Uterus (tissue), 4 donors: Measurements from ENCODE around the gene SKI. TPM values are rescaled to one million over a fixed set of nuclear protein-coding genes. Genes with fewer than 3 reads are reported as not detected.
"Not testable (repeated sequence)": the region's sequence is repeated elsewhere in the genome, so short reads cannot be mapped to it uniquely, and the experiment has no call there.

Experiments used
- DNase-seq, 2 donors: peaks; one replicate each; pipeline ENCODE4 v3.0.0-alpha.2; 2019 to 2020
- H3K27ac ChIP-seq, 2 donors: fragments of 200-600 bp; sonication (generic); 1 replicate in 1 of 2; 2 replicates in 1 of 2; pipeline ENCODE4 v1.5.1; 2016 to 2018
- H3K27me3 ChIP-seq, 2 donors: fragments of 200-600 bp; sonication (generic); one replicate each; pipeline ENCODE4 v1.5.1; 2018 to 2019; ENCODE audit warnings: control low read depth in 1 of 2
- H3K36me3 ChIP-seq, 2 donors: fragments of 200-600 bp; sonication (generic); one replicate each; pipeline ENCODE4 v1.5.1; 2019; ENCODE audit warnings: control low read depth in 1 of 2
- H3K4me1 ChIP-seq, 2 donors: fragments of 200-600 bp; sonication (generic); one replicate each; pipeline ENCODE4 v1.5.1; 2018 to 2019; ENCODE audit warnings: control low read depth in 1 of 2
- H3K4me3 ChIP-seq, 2 donors: fragments of 200-600 bp; sonication (generic); 1 replicate in 1 of 2; 2 replicates in 1 of 2; pipeline ENCODE4 v1.5.1; 2018 to 2019; ENCODE audit warnings: mild to moderate bottlenecking in 1 of 2
- H3K9me3 ChIP-seq, 2 donors: fragments of 200-600 bp; sonication (generic); one replicate each; pipeline ENCODE4 v1.5.1; 2019; ENCODE audit warnings: control low read depth in 1 of 2
- POLR2A ChIP-seq, 2 donors: fragments of 450-650 bp; IDR thresholded peaks; one replicate each; pipeline ENCODE4 v1.6.1; 2016; ENCODE audit warnings: antibody characterized with exemption in 2 of 2, mild to moderate bottlenecking in 1 of 2, moderate library complexity in 1 of 2
- intact Hi-C: fragments of 100-400 bp; cut with DNase I; formaldehyde crosslinking; loops from one replicate; pipeline ENCODE4 v1.15.1; 2023; ENCODE audit warnings: low total_unique reads
- total RNA-seq, 4 donors: library from RNA; depleted of rRNA in 3 of 4; stranded (reverse); fragments of >200 nt in 3 of 4; gene quantifications; one replicate each; pipeline versions ENCODE4 v1.1.0 to v1.2.4, GENCODE V29; 2014 to 2023
- TF ChIP-seq, protein P1 (sequence below), 4 experiments: fragments of 200-600 bp in 2 of 4; fragments of 450-650 bp in 2 of 4; sonication (generic) in 2 of 4; IDR thresholded peaks; one replicate each; pipeline ENCODE4 v1.5.1; 2016 to 2019; ENCODE audit warnings: antibody characterized with exemption in 4 of 4, mild to moderate bottlenecking in 2 of 4, moderate library complexity in 1 of 4
- donor health status: DM: yes; HTN: yes; CAD: no.

Gene SKI
- total RNA-seq, 4 donors from 2014 or later = 22.8 to 148 (median 34.9) TPM

- Histone ChIP-seq H3K36me3 (no peaks in the 10 kb centered on the region), H3K9me3 (no peaks in the 10 kb centered on the region), H3K4me3 (no peak overlapping the region), H3K27me3 (no peaks in the 10 kb centered on the region), H3K4me1 (peaks cover 34 to 69% of the 10 kb centered on the region in 2 donors), H3K27ac (peak overlapping the region; percentile 47 to 48)
- TF ChIP-seq, protein P1, sequence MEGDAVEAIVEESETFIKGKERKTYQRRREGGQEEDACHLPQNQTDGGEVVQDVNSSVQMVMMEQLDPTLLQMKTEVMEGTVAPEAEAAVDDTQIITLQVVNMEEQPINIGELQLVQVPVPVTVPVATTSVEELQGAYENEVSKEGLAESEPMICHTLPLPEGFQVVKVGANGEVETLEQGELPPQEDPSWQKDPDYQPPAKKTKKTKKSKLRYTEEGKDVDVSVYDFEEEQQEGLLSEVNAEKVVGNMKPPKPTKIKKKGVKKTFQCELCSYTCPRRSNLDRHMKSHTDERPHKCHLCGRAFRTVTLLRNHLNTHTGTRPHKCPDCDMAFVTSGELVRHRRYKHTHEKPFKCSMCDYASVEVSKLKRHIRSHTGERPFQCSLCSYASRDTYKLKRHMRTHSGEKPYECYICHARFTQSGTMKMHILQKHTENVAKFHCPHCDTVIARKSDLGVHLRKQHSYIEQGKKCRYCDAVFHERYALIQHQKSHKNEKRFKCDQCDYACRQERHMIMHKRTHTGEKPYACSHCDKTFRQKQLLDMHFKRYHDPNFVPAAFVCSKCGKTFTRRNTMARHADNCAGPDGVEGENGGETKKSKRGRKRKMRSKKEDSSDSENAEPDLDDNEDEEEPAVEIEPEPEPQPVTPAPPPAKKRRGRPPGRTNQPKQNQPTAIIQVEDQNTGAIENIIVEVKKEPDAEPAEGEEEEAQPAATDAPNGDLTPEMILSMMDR (IDR thresholded peaks at IDR 0.05) = no peak
- no peak for TF ChIP-seq POLR2A (IDR thresholded peaks at IDR 0.05)
- no peak for DNase-seq
- intact Hi-C loops = no loop called here
Measured at GRCh38 chr1:2239384-2239985, 11.4 kb downstream of the SKI start.

DNA sequence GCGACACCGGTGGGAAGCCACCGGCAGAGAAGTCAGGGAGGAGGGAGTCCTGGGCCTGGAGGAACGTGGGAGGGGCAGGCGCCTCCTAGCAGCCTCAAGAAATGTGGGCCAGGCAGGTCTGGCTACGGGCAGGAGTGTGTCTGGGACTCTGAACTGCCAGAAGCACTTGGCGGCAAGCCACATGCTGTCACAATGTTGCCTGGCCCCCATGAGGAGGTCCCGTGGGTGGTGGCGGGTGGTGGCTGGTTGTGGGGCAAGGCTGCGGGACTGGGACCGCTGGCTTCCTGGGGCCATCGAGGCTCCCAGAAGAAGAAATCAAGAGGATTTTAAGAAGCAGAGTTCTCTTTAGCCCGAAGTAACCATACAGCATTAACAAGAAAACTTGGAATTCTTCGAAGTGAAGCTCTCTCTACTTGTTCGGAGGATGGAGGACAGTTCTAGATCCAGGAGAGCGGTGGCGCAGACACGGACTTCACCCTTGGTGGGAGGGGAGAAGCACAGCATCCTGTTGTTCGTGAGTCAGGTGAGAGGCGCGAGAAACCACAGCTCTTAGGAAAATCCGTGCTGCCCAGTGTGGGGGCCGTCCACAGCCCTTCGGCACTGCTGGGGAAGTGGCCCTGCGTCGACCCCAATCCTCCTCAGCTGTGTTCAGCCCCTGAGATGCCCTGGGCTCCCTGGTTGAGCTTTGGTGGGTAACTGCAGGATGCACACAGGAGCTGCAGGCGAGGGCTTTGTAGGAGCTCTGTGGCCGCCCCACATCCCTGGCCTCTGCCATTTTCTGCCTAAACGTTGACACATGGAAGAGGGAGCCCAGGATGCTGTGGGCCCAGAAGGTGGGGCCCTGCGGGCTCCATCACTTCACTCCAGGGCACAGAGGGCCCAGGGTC is 12.4 kb downstream of the SKI start:
- peak; percentile 65 for DNase-seq
- no peak overlapping the region for H3K4me3 ChIP-seq
- H3K4me1 ChIP-seq = peaks cover 29 to 64% of the 10 kb centered on the region in 2 donors
- intact Hi-C loops = no loop called here
- no peaks in the 10 kb centered on the region for H3K27me3 ChIP-seq
- H3K9me3 ChIP-seq = no peaks in the 10 kb centered on the region
- TF ChIP-seq POLR2A (IDR thresholded peaks at IDR 0.05) = no peak
- TF ChIP-seq, protein P1 (IDR thresholded peaks at IDR 0.05) = no peak
- H3K36me3 ChIP-seq = no peaks in the 10 kb centered on the region
- peak overlapping the region; percentile 47 to 48 for H3K27ac ChIP-seq

DNA sequence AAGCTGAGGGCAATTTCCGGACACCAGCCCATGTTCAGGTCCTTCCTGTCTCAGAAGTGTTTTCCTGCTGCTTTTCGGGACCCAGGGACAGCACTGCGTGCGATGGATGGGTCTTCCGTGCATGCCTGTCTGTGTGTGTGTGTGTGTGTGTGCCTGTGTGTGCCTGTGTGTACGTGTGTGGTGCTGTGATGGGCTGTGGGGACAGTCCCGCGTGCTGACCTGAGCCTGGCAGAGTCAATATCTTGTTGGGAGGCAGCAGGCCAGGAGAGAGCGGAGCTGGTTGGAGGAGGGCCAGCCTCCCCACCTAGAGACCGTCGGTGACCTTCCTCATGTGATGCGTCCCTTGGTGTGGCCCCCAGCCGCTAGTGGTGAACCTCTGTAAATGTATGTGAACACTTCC is 13.7 kb downstream of the SKI start:
- H3K4me3 ChIP-seq = no peak overlapping the region
- intact Hi-C loops = no loop called here
- no peaks in the 10 kb centered on the region for H3K36me3 ChIP-seq
- H3K4me1 ChIP-seq = peaks cover 27 to 60% of the 10 kb centered on the region in 2 donors
- no peak for DNase-seq
- no peak for TF ChIP-seq POLR2A (IDR thresholded peaks at IDR 0.05)
- TF ChIP-seq, protein P1 (IDR thresholded peaks at IDR 0.05) = no peak
- H3K27me3 ChIP-seq = no peaks in the 10 kb centered on the region
- no peak overlapping the region for H3K27ac ChIP-seq
- no peaks in the 10 kb centered on the region for H3K9me3 ChIP-seq

DNA sequence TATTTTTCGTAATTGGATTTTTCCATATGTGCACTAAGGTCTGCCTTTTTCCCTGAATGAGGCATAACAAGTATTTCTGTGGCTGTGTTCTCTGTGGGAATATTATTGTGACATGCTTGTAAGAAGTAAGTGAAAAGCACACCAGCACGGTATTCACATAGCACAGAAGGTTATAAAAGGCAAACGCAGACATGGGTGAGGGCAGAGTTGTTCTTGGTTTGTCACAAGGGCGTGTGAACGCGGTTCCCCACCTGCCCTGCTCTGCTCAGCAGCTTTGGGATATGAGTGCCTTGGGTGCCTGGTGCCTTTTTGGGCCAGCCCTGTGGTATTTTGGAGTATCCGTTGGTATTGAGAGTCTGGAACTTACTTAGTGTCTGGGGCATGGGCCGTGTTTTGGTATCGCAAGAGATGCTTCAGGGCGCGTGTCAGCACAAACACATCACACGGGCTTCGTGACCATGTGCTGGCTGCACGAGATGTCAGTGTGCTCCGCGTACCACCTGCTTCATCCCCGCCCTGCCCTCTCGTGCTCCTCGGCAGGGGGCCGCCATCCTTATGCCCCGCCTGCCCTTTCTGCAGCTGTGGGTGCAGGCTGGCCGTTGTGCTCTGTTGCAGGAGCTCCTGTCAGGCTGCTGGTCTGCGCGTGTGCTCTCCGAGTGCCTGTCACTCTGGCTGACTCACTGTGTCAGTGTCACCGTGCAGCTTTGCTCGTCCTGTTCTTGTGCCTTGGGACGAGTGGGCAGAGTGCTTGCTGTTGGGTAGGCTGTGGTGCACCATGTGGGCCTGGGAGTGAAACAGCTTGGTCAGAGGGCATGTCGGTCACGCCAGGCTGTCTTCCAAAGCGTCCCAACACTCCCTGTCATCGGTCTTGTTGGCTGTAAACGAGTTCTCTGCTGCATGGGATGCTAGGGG is 15.0 kb downstream of the SKI start:
- no peaks in the 10 kb centered on the region for H3K27me3 ChIP-seq

DNA sequence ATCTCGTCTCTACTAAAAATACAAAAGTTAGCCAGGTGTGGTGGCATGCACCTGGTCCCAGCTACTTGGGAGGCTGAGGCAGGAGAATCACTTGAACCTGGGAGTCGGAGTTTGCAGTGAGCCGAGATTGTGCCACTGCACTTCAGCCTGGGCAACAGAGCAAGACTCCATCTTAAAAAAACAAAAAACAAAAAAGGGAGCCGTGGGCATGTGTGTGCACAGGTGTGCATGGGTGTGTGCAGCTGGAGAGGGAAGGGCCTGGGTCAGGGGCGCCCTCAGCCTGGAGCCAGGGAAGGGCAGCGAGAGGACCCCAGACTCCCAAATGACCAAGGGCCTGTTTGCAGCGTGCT is 18.9 kb downstream of the SKI start:
- DNase-seq, H3K27ac ChIP-seq, H3K27me3 ChIP-seq, H3K4me3 ChIP-seq, H3K9me3 ChIP-seq, intact Hi-C loops, H3K36me3 ChIP-seq: not testable (repeated sequence)
- peaks cover 24 to 67% of the 10 kb centered on the region in 2 donors for H3K4me1 ChIP-seq

More for the DNA sequence above, 15.0 kb downstream of the SKI start:
- Histone ChIP-seq H3K9me3 (no peaks in the 10 kb centered on the region), H3K27ac (no peak overlapping the region), H3K4me3 (no peak overlapping the region), H3K4me1 (peaks cover 32 to 63% of the 10 kb centered on the region in 2 donors), H3K36me3 (no peaks in the 10 kb centered on the region)
- TF ChIP-seq POLR2A (IDR thresholded peaks at IDR 0.05) = no peak
- TF ChIP-seq, protein P1 (IDR thresholded peaks at IDR 0.05) = no peak
- no peak for DNase-seq
- intact Hi-C loops = no loop called here
